AG04449 (cell line): ENCODE results near the gene PFKFB3.
"Not testable (repeated sequence)": the region's sequence is repeated elsewhere in the genome, so short reads cannot be mapped to it uniquely, and the experiment has no call there.

Experiments
- CTCF ChIA-PET: fragments of 350-600 bp; formaldehyde crosslinking; extraction: SDS; loops from one replicate; lab custom pipeline; 2021; ENCODE audit warnings: antibody characterized with exemption; lab: Yijun Ruan, JAX
- POLR2A ChIA-PET: fragments of 400-600, 350-600 bp; formaldehyde crosslinking; extraction: SDS; loops from one replicate; lab custom pipeline; 2020; ENCODE audit warnings: antibody characterized with exemption, inconsistent platforms; lab: Yijun Ruan, JAX
- DNase-seq: peaks from one replicate; pipeline ENCODE4 v3.0.0-alpha.2; 2010; ENCODE audit warnings: low read depth, low spot score
- H3K4me3 ChIP-seq: 2 replicates; pipeline ENCODE4 v1.5.1; 2011; ENCODE audit warnings: low read depth, mild to moderate bottlenecking, control low read depth, low read length
- TF ChIP-seq, protein P1 (sequence below): IDR thresholded peaks from one replicate; pipeline ENCODE4 v1.5.1; 2011; ENCODE audit warnings: mild to moderate bottlenecking, moderate library complexity, low read length, control low read depth, inconsistent platforms; ENCODE audit not compliant: insufficient read depth; ENCODE audit errors: missing control alignments

The PFKFB3 gene

DNA sequence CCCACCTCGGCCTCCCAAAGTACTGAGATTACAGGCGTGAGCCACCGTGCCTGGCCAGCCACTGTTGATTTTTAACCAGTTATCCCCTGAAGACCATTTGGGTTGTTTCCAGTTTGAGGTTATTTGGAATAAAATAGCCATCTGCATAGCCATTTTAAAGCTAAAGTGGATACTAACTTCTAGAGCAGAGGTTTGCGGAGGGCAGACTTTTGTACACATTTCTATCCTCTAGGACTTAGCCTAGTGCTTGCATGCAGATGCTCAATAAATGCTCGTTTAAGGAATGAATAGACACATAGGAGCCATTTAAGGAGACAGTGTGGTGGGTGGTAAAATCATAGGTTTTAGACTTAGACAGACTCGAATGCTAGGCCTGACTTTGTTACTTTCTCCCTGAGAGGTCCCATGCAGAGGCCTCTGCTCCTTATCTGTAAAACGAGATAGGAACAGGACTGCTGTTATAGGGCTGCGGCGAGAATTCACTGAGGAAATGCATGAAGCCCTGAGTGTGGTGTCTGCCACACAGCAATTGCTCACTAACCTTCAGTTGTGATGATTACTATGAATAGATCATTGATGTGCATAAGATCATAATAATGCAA is 75.9 kb downstream of the PFKFB3 start:
- ChIA-PET CTCF (interaction anchor here (1.0 kb wide), 1 partner anchor 119 kb away, joined by 4 read pairs; no protein-coding TSS in a partner anchor), POLR2A (no interaction called here)
- no peak overlapping the region for H3K4me3 ChIP-seq
- TF ChIP-seq, protein P1, sequence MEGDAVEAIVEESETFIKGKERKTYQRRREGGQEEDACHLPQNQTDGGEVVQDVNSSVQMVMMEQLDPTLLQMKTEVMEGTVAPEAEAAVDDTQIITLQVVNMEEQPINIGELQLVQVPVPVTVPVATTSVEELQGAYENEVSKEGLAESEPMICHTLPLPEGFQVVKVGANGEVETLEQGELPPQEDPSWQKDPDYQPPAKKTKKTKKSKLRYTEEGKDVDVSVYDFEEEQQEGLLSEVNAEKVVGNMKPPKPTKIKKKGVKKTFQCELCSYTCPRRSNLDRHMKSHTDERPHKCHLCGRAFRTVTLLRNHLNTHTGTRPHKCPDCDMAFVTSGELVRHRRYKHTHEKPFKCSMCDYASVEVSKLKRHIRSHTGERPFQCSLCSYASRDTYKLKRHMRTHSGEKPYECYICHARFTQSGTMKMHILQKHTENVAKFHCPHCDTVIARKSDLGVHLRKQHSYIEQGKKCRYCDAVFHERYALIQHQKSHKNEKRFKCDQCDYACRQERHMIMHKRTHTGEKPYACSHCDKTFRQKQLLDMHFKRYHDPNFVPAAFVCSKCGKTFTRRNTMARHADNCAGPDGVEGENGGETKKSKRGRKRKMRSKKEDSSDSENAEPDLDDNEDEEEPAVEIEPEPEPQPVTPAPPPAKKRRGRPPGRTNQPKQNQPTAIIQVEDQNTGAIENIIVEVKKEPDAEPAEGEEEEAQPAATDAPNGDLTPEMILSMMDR: no peak
- DNase-seq: no peak

DNA sequence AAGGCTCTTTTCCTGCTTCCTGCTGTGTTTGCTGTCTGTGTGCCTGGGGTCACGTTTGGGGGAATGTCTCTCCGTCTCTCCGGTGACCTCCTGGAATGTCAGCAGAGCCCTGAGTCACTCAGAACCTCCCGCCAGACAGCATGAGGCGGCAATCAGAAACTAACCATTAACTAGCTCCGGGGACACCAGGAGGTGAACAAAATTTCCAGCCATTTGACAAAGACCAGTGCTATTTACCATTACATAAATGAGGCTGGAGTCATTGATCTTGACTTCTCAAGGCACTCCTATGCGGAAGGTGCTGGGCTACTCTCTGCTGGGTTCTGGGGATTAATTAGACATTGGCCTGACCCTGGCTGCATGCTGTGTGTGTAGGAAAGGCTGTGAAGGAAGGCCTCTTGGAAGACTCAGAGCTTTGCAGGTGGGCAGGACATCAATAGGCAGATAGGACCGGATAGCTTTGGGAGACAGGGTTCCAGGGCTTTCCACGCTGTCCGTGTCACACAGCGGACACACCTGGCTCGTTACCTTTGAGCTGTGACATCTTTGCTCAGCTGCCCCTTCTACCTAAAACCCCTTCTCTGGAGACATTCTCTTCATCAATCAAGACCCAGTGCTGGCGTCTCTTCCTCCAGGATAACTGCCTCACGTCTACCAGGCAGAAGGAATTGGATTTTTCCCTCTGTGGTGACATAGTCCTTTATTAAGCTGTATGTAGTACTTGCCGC is 77.0 kb downstream of the PFKFB3 start:
- ChIA-PET CTCF (no interaction called here), POLR2A (interaction anchor here (0.5 to 0.8 kb wide), 2 partner anchors 54 to 77 kb away, joined by 3 read pairs; no protein-coding TSS in a partner anchor)
- TF ChIP-seq, protein P1: no peak
- H3K4me3 ChIP-seq: no peak overlapping the region
- no peak for DNase-seq

DNA sequence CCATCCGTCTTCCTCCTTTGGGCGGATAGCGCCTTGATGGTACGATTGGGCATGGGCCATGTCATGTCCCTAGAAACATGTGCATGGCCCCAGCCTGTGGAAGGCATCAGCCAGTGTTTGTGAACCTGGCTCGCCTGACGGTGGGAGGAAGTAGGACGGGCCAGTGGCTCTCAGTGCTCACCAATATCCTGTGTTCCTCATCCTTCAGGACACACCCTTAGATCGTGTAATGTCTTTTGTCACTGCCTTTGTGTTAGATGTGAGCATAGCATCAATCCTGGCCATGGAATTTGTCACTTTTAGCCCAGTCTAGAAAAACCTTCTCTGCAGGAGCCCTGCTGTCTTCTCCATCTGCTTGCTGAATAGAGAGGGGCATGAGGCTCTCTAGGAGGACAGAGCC is 77.6 kb downstream of the PFKFB3 start:
- ChIA-PET CTCF (no interaction called here), POLR2A (no interaction called here)
- TF ChIP-seq, protein P1: no peak
- no peak for DNase-seq
- no peak overlapping the region for H3K4me3 ChIP-seq

DNA sequence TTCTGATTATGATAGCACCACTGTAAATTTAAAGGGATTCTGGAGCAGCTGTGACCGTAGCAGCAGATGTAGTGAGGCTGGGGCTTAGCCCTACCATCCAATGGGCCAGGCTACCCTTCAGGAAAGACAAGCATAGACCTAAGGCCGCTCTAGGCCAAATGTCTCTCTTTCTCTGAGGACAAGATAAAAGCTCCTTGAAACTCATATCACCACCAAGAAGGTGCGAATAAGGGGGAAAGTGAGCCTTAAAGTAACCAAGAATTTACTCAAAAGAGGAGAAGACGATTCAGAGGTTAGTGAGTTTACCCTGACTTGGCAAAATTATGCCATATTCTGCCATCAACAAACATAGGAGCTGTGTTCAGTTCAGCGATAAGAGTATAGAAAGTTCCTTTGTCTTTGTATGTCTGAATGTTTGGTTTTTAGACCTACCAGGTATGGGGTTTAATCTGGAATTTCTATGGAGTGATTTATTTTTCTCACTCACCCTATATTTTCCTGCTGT is 79.8 kb downstream of the PFKFB3 start:
- DNase-seq: no peak
- TF ChIP-seq, protein P1: no peak
- no peak overlapping the region for H3K4me3 ChIP-seq
- ChIA-PET CTCF (no interaction called here), POLR2A (no interaction called here)

DNA sequence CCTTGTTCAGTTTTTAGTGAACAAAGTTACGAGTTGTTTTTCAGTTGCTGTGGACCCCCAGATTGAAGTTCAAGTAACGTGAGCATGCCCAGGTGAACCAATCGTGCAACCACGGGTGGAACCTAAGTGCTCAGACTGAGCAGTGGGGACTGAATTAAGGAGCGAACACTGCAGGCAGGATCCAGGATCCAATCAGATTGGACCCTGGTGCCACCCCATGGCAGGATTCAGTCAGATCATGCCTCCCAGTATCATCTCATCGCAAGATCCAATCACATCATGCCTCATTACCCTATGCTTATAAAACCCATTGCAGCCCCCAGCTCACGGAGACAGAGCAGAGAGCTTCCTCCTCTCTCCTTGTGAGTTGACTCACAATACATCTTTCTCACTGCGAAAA is 80.9 kb downstream of the PFKFB3 start:
- no peak overlapping the region for H3K4me3 ChIP-seq
- POLR2A ChIA-PET: no interaction called here
- CTCF ChIA-PET: interaction anchor here (0.6 kb wide), 1 partner anchor 310 kb away, joined by 3 read pairs; no protein-coding TSS in a partner anchor
- no peak for DNase-seq
- TF ChIP-seq, protein P1: no peak

DNA sequence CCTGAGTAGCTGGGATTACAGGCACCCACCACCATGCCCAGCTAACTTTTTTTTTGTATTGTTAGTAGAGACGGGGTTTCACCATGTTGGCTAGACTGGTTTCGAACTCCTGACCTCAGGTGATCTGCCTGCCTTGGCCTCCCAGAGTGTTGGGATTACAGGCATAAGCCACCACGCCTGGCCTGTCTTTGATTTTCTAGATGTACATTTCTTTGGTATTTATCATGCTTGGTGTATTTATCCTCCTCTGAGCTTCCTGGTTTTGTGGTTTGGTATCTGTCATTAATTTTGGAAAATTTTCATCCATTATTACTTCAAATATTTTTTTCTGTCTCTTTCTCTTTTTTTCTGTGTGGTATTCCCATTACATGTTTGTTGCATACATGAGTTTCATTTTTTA is 87.9 kb downstream of the PFKFB3 start:
- ChIA-PET CTCF (interaction anchor here (1.0 kb wide), 1 partner anchor 88 kb away, joined by 3 read pairs; the partner anchor contains the start of gene PFKFB3), POLR2A (interaction anchor here (0.6 kb wide), 1 partner anchor 40 kb away, joined by 3 read pairs; no protein-coding TSS in a partner anchor)
- DNase-seq, H3K4me3 ChIP-seq: not testable (repeated sequence)
